HEK293 (cell line): Measurements from ENCODE around the gene UNK.

Experiments
- CTCF ChIA-PET: fragments of 350-600 bp; formaldehyde crosslinking; extraction: SDS; loops from one replicate; lab custom pipeline; 2021; ENCODE audit warnings: antibody characterized with exemption; lab: Yijun Ruan, JAX
- POLR2A ChIA-PET: fragments of 300-600 bp; formaldehyde crosslinking; extraction: SDS; loops from one replicate; lab custom pipeline; 2020; ENCODE audit warnings: antibody characterized with exemption, inconsistent platforms; lab: Yijun Ruan, JAX
- H3K27ac ChIP-seq: fragments of 200-500 bp; sonication (Bioruptor generic); 2 replicates; pipeline ENCODE4 v1.5.1; 2014; ENCODE audit warnings: low read depth, low read length, control low read depth, inconsistent platforms; ENCODE audit errors: extremely low read depth
- H3K36me3 ChIP-seq, 2 experiments: fragments of 200-500 bp in 1 of 2; sonication (Bioruptor generic) in 1 of 2; 1 replicate in 1 of 2; 2 replicates in 1 of 2; pipeline ENCODE4 v1.5.1; 2014 to 2017; ENCODE audit warnings: inconsistent platforms in 2 of 2, low read length in 2 of 2; ENCODE audit not compliant: control insufficient read depth in 2 of 2, insufficient read depth in 1 of 2
- H3K4me1 ChIP-seq: fragments of 200-500 bp; sonication (Bioruptor generic); 2 replicates; pipeline ENCODE4 v1.5.1; 2014; ENCODE audit warnings: mild to moderate bottlenecking, low read length, inconsistent platforms; ENCODE audit not compliant: control insufficient read depth, insufficient read depth
- H3K4me3 ChIP-seq: 2 replicates; pipeline ENCODE4 v1.5.1; 2011; ENCODE audit warnings: low read depth, mild to moderate bottlenecking, control low read depth, low read length, moderate library complexity
- H3K9me3 ChIP-seq: fragments of 200-500 bp; sonication (Bioruptor generic); 2 replicates; pipeline ENCODE4 v1.5.1; 2014; ENCODE audit warnings: low read depth, low read length, inconsistent platforms; ENCODE audit not compliant: control insufficient read depth, insufficient read depth
- BCL11A ChIP-seq: fragments of 450-650 bp; formaldehyde crosslinking; IDR thresholded peaks from 2 replicates; pipeline ENCODE4 v1.5.1; 2016; ENCODE audit warnings: low read depth, missing biosample characterization, missing genetic modification characterization
- BCL6B ChIP-seq: fragments of 450-650 bp; formaldehyde crosslinking; IDR thresholded peaks from 2 replicates; pipeline ENCODE4 v1.5.1; 2017; ENCODE audit warnings: missing biosample characterization, missing genetic modification characterization
- GFI1B ChIP-seq: fragments of 450-650 bp; formaldehyde crosslinking; IDR thresholded peaks from 2 replicates; pipeline ENCODE4 v1.5.1; 2016; ENCODE audit warnings: missing biosample characterization, missing genetic modification characterization
- GLIS2 ChIP-seq: fragments of 450-650 bp; formaldehyde crosslinking; IDR thresholded peaks from 2 replicates; pipeline ENCODE4 v1.5.1; 2016; ENCODE audit warnings: missing biosample characterization, missing genetic modification characterization
- KLF8 ChIP-seq: fragments of 450-650 bp; formaldehyde crosslinking; IDR thresholded peaks from 2 replicates; pipeline ENCODE4 v1.5.1; 2016; ENCODE audit warnings: missing biosample characterization, missing genetic modification characterization
- OVOL3 ChIP-seq: fragments of 450-650 bp; formaldehyde crosslinking; IDR thresholded peaks from 2 replicates; pipeline ENCODE4 v1.5.1; 2016; ENCODE audit warnings: missing biosample characterization, missing genetic modification characterization
- PBX3 ChIP-seq: sonication (generic); formaldehyde crosslinking; IDR thresholded peaks from 2 replicates; pipeline ENCODE4 v1.8.1; 2022; ENCODE audit warnings: mild to moderate bottlenecking, moderate library complexity, missing genetic modification reagents
- PRDM1 ChIP-seq: fragments of 450-650 bp; formaldehyde crosslinking; IDR thresholded peaks from 2 replicates; pipeline ENCODE4; 2016; ENCODE audit warnings: missing biosample characterization, missing genetic modification characterization
- REST ChIP-seq: fragments of 450-650 bp; formaldehyde crosslinking; IDR thresholded peaks from 2 replicates; pipeline ENCODE4 v1.5.1; 2016; ENCODE audit warnings: missing biosample characterization, missing genetic modification characterization
- SALL2 ChIP-seq: fragments of 450-650 bp; formaldehyde crosslinking; IDR thresholded peaks from 2 replicates; pipeline ENCODE4 v1.5.0; 2017; ENCODE audit warnings: missing biosample characterization, mild to moderate bottlenecking, missing genetic modification characterization, borderline replicate concordance
- ZBTB6 ChIP-seq: fragments of 450-650 bp; formaldehyde crosslinking; IDR thresholded peaks from 2 replicates; pipeline ENCODE4 v1.5.1; 2017; ENCODE audit warnings: missing biosample characterization, missing genetic modification characterization
- ZNF146 ChIP-seq: fragments of 450-650 bp; formaldehyde crosslinking; IDR thresholded peaks from 2 replicates; pipeline ENCODE4 v1.5.1; 2016; ENCODE audit warnings: missing biosample characterization, missing genetic modification characterization
- ZNF223 ChIP-seq: fragments of 450-650 bp; formaldehyde crosslinking; IDR thresholded peaks from 2 replicates; pipeline ENCODE4 v1.5.1; 2016; ENCODE audit warnings: missing biosample characterization, missing genetic modification characterization
- ZNF239 ChIP-seq: fragments of 450-650 bp; formaldehyde crosslinking; IDR thresholded peaks from 2 replicates; pipeline ENCODE4 v1.5.1; 2016; ENCODE audit warnings: missing biosample characterization, missing genetic modification characterization
- ZNF274 ChIP-seq, 2 experiments: fragments of 200-500 bp in 1 of 2; fragments of 450-650 bp in 1 of 2; sonication (Bioruptor generic) in 1 of 2; formaldehyde crosslinking in 1 of 2; IDR thresholded peaks; 2 replicates each; pipeline versions ENCODE4 v1.5.1 to v1.6.1; 2014 to 2016; ENCODE audit warnings: borderline replicate concordance in 1 of 2, inconsistent platforms in 1 of 2, low read length in 1 of 2, missing biosample characterization in 1 of 2, missing genetic modification characterization in 1 of 2
- ZNF510 ChIP-seq: fragments of 450-650 bp; formaldehyde crosslinking; IDR thresholded peaks from 2 replicates; pipeline ENCODE4 v1.5.1; 2018; ENCODE audit warnings: mild to moderate bottlenecking, missing genetic modification characterization, missing biosample characterization; ENCODE audit not compliant: insufficient replicate concordance
- ZNF518A ChIP-seq: fragments of 450-650 bp; formaldehyde crosslinking; conservative IDR thresholded peaks from 2 replicates; pipeline ENCODE4 v1.5.1; 2016; ENCODE audit warnings: low read depth, missing biosample characterization, missing genetic modification characterization
- ZNF530 ChIP-seq: fragments of 450-650 bp; formaldehyde crosslinking; IDR thresholded peaks from 2 replicates; pipeline ENCODE4 v1.5.1; 2016; ENCODE audit warnings: low read depth, missing biosample characterization, missing genetic modification characterization
- ZNF571 ChIP-seq: fragments of 450-650 bp; formaldehyde crosslinking; IDR thresholded peaks from 2 replicates; pipeline ENCODE4 v1.5.0; 2017; ENCODE audit warnings: missing biosample characterization, missing genetic modification characterization
- ZNF830 ChIP-seq: fragments of 450-650 bp; IDR thresholded peaks from 2 replicates; pipeline ENCODE4 v1.5.0; 2018; ENCODE audit warnings: missing biosample characterization, missing genetic modification characterization, low read depth, mild to moderate bottlenecking, moderate library complexity
- ZNF843 ChIP-seq: fragments of 450-650 bp; formaldehyde crosslinking; IDR thresholded peaks from 2 replicates; pipeline ENCODE4 v1.5.1; 2016; ENCODE audit warnings: missing biosample characterization, missing genetic modification characterization
- ZSCAN16 ChIP-seq: fragments of 450-650 bp; formaldehyde crosslinking; IDR thresholded peaks from 2 replicates; pipeline ENCODE4 v1.5.1; 2016; ENCODE audit warnings: missing biosample characterization, missing genetic modification characterization
- ZSCAN30 ChIP-seq: fragments of 450-650 bp; IDR thresholded peaks from 2 replicates; pipeline ENCODE4 v1.5.1; 2018; ENCODE audit warnings: missing biosample characterization, mild to moderate bottlenecking, missing genetic modification characterization, moderate library complexity

Gene UNK

GRCh38 chr17:75739174-75739573 lies 45.4 kb upstream of the UNK start:
- H3K36me3 ChIP-seq, result no peaks in the 10 kb centered on the region
- CTCF ChIA-PET, result interaction anchor here (0.7 to 8.8 kb wide), 5 partner anchors 8 to 138 kb away, joined by 3 to 106 read pairs (median 5); partner anchors contain the start of gene SMIM5
- POLR2A ChIA-PET, result interaction anchor here (0.8 to 1.3 kb wide), 3 partner anchors 13 to 30 kb away, joined by 3 to 7 read pairs (median 3); partner anchors contain the start of gene GALK1
- no peak overlapping the region for H3K27ac ChIP-seq
- no peak overlapping the region for H3K4me3 ChIP-seq
- no peaks in the 10 kb centered on the region for H3K9me3 ChIP-seq
- no peak for TF ChIP-seq ZNF146 (tag by site-specific recombination)
- no peak for TF ChIP-seq GLIS2 (tag by site-specific recombination)
- TF ChIP-seq KLF8 (tag by site-specific recombination), result no peak
- TF ChIP-seq ZNF223, result no peak
- TF ChIP-seq SALL2 (tag by site-specific recombination), result no peak
- peak; percentile 80; the same call in 1 of the 2 replicates for TF ChIP-seq ZNF239 (tag by site-specific recombination)
- TF ChIP-seq ZNF530 (tag by site-specific recombination), result no peak
- TF ChIP-seq ZNF518A (tag by site-specific recombination), result no peak
- no peaks in the 10 kb centered on the region for H3K4me1 ChIP-seq

- Histone ChIP-seq H3K4me3 (no peak overlapping the region), H3K4me1 (no peaks in the 10 kb centered on the region), H3K9me3 (no peaks in the 10 kb centered on the region), H3K36me3 (no peaks in the 10 kb centered on the region), H3K27ac (no peak overlapping the region)
- POLR2A ChIA-PET, result no interaction called here
- CTCF ChIA-PET, result interaction anchor here (0.7 to 8.8 kb wide), 4 partner anchors 9 to 138 kb away, joined by 3 to 106 read pairs (median 3); no protein-coding TSS in a partner anchor
- TF ChIP-seq OVOL3 (tag by site-specific recombination), result no peak
- no peak for TF ChIP-seq BCL6B (tag by site-specific recombination)
- TF ChIP-seq ZNF274 (IDR thresholded peaks at IDR 0.05; ENCODE audit: low read length), result no peak
- TF ChIP-seq ZNF274 (tag by site-specific recombination; IDR thresholded peaks at IDR 0.05; ENCODE audit: borderline replicate concordance), result no peak
- TF ChIP-seq ZSCAN16, result no peak
- no peak for TF ChIP-seq ZNF843
- TF ChIP-seq ZSCAN30 (tag by site-specific recombination), result no peak
- TF ChIP-seq ZNF571, result no peak
- TF ChIP-seq ZNF830 (tag by site-specific recombination), result no peak
- no peak for TF ChIP-seq BCL11A (tag by site-specific recombination)
- TF ChIP-seq GFI1B (tag by site-specific recombination), result no peak
- no peak for TF ChIP-seq PRDM1 (tag by site-specific recombination)
- no peak for TF ChIP-seq REST
- TF ChIP-seq ZNF510, result no peak
- TF ChIP-seq PBX3 (CRISPR knock-in tag), result no peak
- no peak for TF ChIP-seq ZBTB6 (tag by site-specific recombination)
Measured at GRCh38 chr17:75739801-75740200, 44.8 kb upstream of the UNK start.
